Transverse colon (tissue), 3 donors: Measurements from ENCODE around the gene OR6C68.

Source experiments
- EP300 ChIP-seq: sonication (generic); formaldehyde crosslinking; IDR thresholded peaks from one replicate; pipeline ENCODE4 v1.6.1; 2017; ENCODE audit warnings: antibody characterized with exemption, low read depth
- POLR2A ChIP-seq: fragments of 450-650 bp; IDR thresholded peaks from one replicate; pipeline ENCODE4 v1.6.1; 2016; ENCODE audit warnings: antibody characterized with exemption, mild to moderate bottlenecking, moderate library complexity
- TF ChIP-seq, protein P1 (sequence below), 5 experiments: fragments of 200-600 bp in 3 of 5; fragments of 450-650 bp in 2 of 5; sonication (generic) in 3 of 5; IDR thresholded peaks; 1 replicate in 2 of 5; 2 replicates in 3 of 5; pipeline ENCODE4 v1.5.1; 2016 to 2017; ENCODE audit warnings: antibody characterized with exemption in 5 of 5, inconsistent platforms in 3 of 5, mild to moderate bottlenecking in 2 of 5, moderate library complexity in 1 of 5

DNA sequence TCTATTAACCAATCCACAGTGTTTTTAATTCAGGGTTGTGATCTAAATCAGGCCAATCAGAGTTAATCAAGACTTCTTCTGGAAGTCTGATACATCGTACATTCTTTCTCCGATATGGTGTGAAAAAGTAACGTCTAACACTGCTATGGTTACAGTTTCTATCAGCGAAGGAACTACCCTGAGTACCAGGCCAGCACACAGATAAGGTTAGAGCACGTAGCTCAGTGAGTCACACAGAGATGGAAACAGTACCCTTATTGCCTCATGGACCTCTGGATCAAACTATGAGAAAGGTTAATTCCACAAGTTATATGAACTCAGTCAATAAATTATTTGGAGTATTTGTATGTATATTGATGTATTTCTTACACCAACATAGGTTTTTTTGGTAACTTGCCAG, 3.3 kb downstream of the OR6C68 start:
- TF ChIP-seq POLR2A: no peak
- TF ChIP-seq, protein P1, sequence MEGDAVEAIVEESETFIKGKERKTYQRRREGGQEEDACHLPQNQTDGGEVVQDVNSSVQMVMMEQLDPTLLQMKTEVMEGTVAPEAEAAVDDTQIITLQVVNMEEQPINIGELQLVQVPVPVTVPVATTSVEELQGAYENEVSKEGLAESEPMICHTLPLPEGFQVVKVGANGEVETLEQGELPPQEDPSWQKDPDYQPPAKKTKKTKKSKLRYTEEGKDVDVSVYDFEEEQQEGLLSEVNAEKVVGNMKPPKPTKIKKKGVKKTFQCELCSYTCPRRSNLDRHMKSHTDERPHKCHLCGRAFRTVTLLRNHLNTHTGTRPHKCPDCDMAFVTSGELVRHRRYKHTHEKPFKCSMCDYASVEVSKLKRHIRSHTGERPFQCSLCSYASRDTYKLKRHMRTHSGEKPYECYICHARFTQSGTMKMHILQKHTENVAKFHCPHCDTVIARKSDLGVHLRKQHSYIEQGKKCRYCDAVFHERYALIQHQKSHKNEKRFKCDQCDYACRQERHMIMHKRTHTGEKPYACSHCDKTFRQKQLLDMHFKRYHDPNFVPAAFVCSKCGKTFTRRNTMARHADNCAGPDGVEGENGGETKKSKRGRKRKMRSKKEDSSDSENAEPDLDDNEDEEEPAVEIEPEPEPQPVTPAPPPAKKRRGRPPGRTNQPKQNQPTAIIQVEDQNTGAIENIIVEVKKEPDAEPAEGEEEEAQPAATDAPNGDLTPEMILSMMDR (IDR thresholded peaks at IDR 0.05): no peak
- TF ChIP-seq EP300: no peak
